ENCODE data around the gene MAML2.

Gene MAML2

GRCh38 chr11:96147186-96147585 is 195.8 kb downstream of the MAML2 start:
- no peak overlapping the region for H2BK12ac ChIP-seq (ENCODE audit: low read length in 2 of 2)
- DNase-seq, result no peak
- no peak overlapping the region for H3K14ac ChIP-seq (ENCODE audit: low read length in 2 of 2)
- H3K79me1 ChIP-seq (replicated peaks; ENCODE audit: low read length, poor library complexity, severe bottlenecking), result peaks cover 36% of the 10 kb centered on the region
- no peak overlapping the region for H2BK15ac ChIP-seq (ENCODE audit: low read depth, poor library complexity, severe bottlenecking)
- no peaks in the 10 kb centered on the region for H3K27me3 ChIP-seq (ENCODE audit: control insufficient read depth in 1 of 2, insufficient read depth in 1 of 2, low read length in 2 of 2)
- no peak overlapping the region for H3K23ac ChIP-seq (ENCODE audit: low read length in 2 of 2)
- H2AK5ac ChIP-seq (ENCODE audit: low read length, severe bottlenecking), result no peak overlapping the region
- no peaks in the 10 kb centered on the region for H3K36me3 ChIP-seq (ENCODE audit: control insufficient read depth in 1 of 2, insufficient read depth in 2 of 2, low read depth in 1 of 2, low read length in 2 of 2)
- H3K9ac ChIP-seq (ENCODE audit: low read length), result no peak overlapping the region
- H3K4me3 ChIP-seq (ENCODE audit: insufficient read depth in 1 of 2, low read depth in 1 of 2, low read length in 2 of 2), result no peak overlapping the region
- H2AFZ ChIP-seq (ENCODE audit: low read depth, low read length), result no peak overlapping the region
- WGBS, result no CpG with 5 or more reads among the region's 2 CpGs
- H4K8ac ChIP-seq (ENCODE audit: low read length), result no peak overlapping the region
- H3K27ac ChIP-seq (ENCODE audit: low read length, poor library complexity, severe bottlenecking), result no peak overlapping the region
- H3K4me2 ChIP-seq (ENCODE audit: low read length, poor library complexity, severe bottlenecking), result no peak overlapping the region
- no peak overlapping the region for H4K91ac ChIP-seq (ENCODE audit: low read length)
- no peak overlapping the region for H2BK120ac ChIP-seq (ENCODE audit: low read depth, low read length)
- H2BK5ac ChIP-seq (ENCODE audit: low read depth, low read length, poor library complexity, severe bottlenecking), result no peak overlapping the region
- no peak overlapping the region for H3K18ac ChIP-seq (ENCODE audit: low read depth in 1 of 2, low read length in 2 of 2)
- H3K4me1 ChIP-seq (ENCODE audit: control insufficient read depth, insufficient read depth, low read depth, low read length), result peaks cover 4% of the 10 kb centered on the region
- no peaks in the 10 kb centered on the region for H3K9me3 ChIP-seq (ENCODE audit: control insufficient read depth, low read length)
- H3K4ac ChIP-seq (ENCODE audit: low read depth in 1 of 2, low read length in 2 of 2), result no peak overlapping the region

GRCh38 chr11:96146765-96147164 is 196.2 kb downstream of the MAML2 start:
- no peak overlapping the region for H3K4ac ChIP-seq (ENCODE audit: low read depth in 1 of 2, low read length in 2 of 2)

GRCh38 chr11:96145163-96145585 is 197.8 kb downstream of the MAML2 start:
- H3K4ac ChIP-seq (ENCODE audit: low read depth in 1 of 2, low read length in 2 of 2), result no peak overlapping the region
- no peak overlapping the region for H4K8ac ChIP-seq (ENCODE audit: low read length)
- no peak overlapping the region for H2AK5ac ChIP-seq (ENCODE audit: low read length, severe bottlenecking)
- no peak overlapping the region for H3K9ac ChIP-seq (ENCODE audit: low read length)
- no peak overlapping the region for H2BK120ac ChIP-seq (ENCODE audit: low read depth, low read length)
- H4K91ac ChIP-seq (ENCODE audit: low read length), result no peak overlapping the region
- peaks cover 0 to 6% of the 10 kb centered on the region in 2 experiments for H3K36me3 ChIP-seq (ENCODE audit: control insufficient read depth in 1 of 2, insufficient read depth in 2 of 2, low read depth in 1 of 2, low read length in 2 of 2)
- H3K14ac ChIP-seq (ENCODE audit: low read length in 2 of 2), result no peak overlapping the region
- H3K4me1 ChIP-seq (ENCODE audit: control insufficient read depth, insufficient read depth, low read depth, low read length), result peaks cover 1% of the 10 kb centered on the region
- H3K23ac ChIP-seq (ENCODE audit: low read length in 2 of 2), result no peak overlapping the region
- H3K4me3 ChIP-seq (ENCODE audit: insufficient read depth in 1 of 2, low read depth in 1 of 2, low read length in 2 of 2), result no peak overlapping the region
- no peak overlapping the region for H2BK12ac ChIP-seq (ENCODE audit: low read length in 2 of 2)
- peaks cover 26% of the 10 kb centered on the region for H3K79me1 ChIP-seq (replicated peaks; ENCODE audit: low read length, poor library complexity, severe bottlenecking)
- no peak overlapping the region for H3K27ac ChIP-seq (ENCODE audit: low read length, poor library complexity, severe bottlenecking)
- 46% methylated on average over 3 of the region's 4 CpGs for WGBS
- H2BK5ac ChIP-seq (ENCODE audit: low read depth, low read length, poor library complexity, severe bottlenecking), result no peak overlapping the region
- H3K9me3 ChIP-seq (ENCODE audit: control insufficient read depth, low read length), result no peaks in the 10 kb centered on the region
- no peak overlapping the region for H3K4me2 ChIP-seq (ENCODE audit: low read length, poor library complexity, severe bottlenecking)
- H2AFZ ChIP-seq (ENCODE audit: low read depth, low read length), result no peak overlapping the region
- DNase-seq, result peak; percentile 68
- no peak overlapping the region for H3K18ac ChIP-seq (ENCODE audit: low read depth in 1 of 2, low read length in 2 of 2)
- H3K27me3 ChIP-seq (ENCODE audit: control insufficient read depth in 1 of 2, insufficient read depth in 1 of 2, low read length in 2 of 2), result no peaks in the 10 kb centered on the region
- H2BK15ac ChIP-seq (ENCODE audit: low read depth, poor library complexity, severe bottlenecking), result no peak overlapping the region

More at GRCh38 chr11:96146765-96147164, 196.2 kb downstream of the MAML2 start:
- Histone ChIP-seq H3K4me2 (ENCODE audit: low read length, poor library complexity, severe bottlenecking) (no peak overlapping the region), H3K4me1 (ENCODE audit: control insufficient read depth, insufficient read depth, low read depth, low read length) (peaks cover 4% of the 10 kb centered on the region), H3K14ac (ENCODE audit: low read length in 2 of 2) (no peak overlapping the region), H2BK5ac (ENCODE audit: low read depth, low read length, poor library complexity, severe bottlenecking) (no peak overlapping the region), H3K27me3 (ENCODE audit: control insufficient read depth in 1 of 2, insufficient read depth in 1 of 2, low read length in 2 of 2) (no peaks in the 10 kb centered on the region), H3K27ac (ENCODE audit: low read length, poor library complexity, severe bottlenecking) (no peak overlapping the region), H2BK120ac (ENCODE audit: low read depth, low read length) (no peak overlapping the region), H3K9ac (ENCODE audit: low read length) (no peak overlapping the region), H2BK12ac (ENCODE audit: low read length in 2 of 2) (no peak overlapping the region), H3K4me3 (ENCODE audit: insufficient read depth in 1 of 2, low read depth in 1 of 2, low read length in 2 of 2) (no peak overlapping the region), H2BK15ac (ENCODE audit: low read depth, poor library complexity, severe bottlenecking) (no peak overlapping the region), H3K18ac (ENCODE audit: low read depth in 1 of 2, low read length in 2 of 2) (no peak overlapping the region), H4K91ac (ENCODE audit: low read length) (no peak overlapping the region), H2AFZ (ENCODE audit: low read depth, low read length) (no peak overlapping the region), H4K8ac (ENCODE audit: low read length) (no peak overlapping the region), H3K23ac (ENCODE audit: low read length in 2 of 2) (no peak overlapping the region), H3K9me3 (ENCODE audit: control insufficient read depth, low read length) (no peaks in the 10 kb centered on the region), H3K36me3 (ENCODE audit: control insufficient read depth in 1 of 2, insufficient read depth in 2 of 2, low read depth in 1 of 2, low read length in 2 of 2) (peaks cover 0 to under 1% of the 10 kb centered on the region in 2 experiments), H3K79me1 (replicated peaks; ENCODE audit: low read length, poor library complexity, severe bottlenecking) (peaks cover 34% of the 10 kb centered on the region), H2AK5ac (ENCODE audit: low read length, severe bottlenecking) (no peak overlapping the region)
- no peak for DNase-seq

GRCh38 chr11:96144553-96144952 is 198.4 kb downstream of the MAML2 start:
- no peak overlapping the region for H2AFZ ChIP-seq (ENCODE audit: low read depth, low read length)
- no peak overlapping the region for H2BK5ac ChIP-seq (ENCODE audit: low read depth, low read length, poor library complexity, severe bottlenecking)
- no peak overlapping the region for H2AK5ac ChIP-seq (ENCODE audit: low read length, severe bottlenecking)
- no peaks in the 10 kb centered on the region for H3K27me3 ChIP-seq (ENCODE audit: control insufficient read depth in 1 of 2, insufficient read depth in 1 of 2, low read length in 2 of 2)
- H2BK15ac ChIP-seq (ENCODE audit: low read depth, poor library complexity, severe bottlenecking), result no peak overlapping the region
- H3K14ac ChIP-seq (ENCODE audit: low read length in 2 of 2), result no peak overlapping the region
- no peak overlapping the region for H3K23ac ChIP-seq (ENCODE audit: low read length in 2 of 2)
- H3K9ac ChIP-seq (ENCODE audit: low read length), result peak overlapping the region; percentile 24
- H3K36me3 ChIP-seq (ENCODE audit: control insufficient read depth in 1 of 2, insufficient read depth in 2 of 2, low read depth in 1 of 2, low read length in 2 of 2), result peaks cover 0 to 6% of the 10 kb centered on the region in 2 experiments
- no peak overlapping the region for H2BK120ac ChIP-seq (ENCODE audit: low read depth, low read length)
- H4K91ac ChIP-seq (ENCODE audit: low read length), result no peak overlapping the region
- H3K4me1 ChIP-seq (ENCODE audit: control insufficient read depth, insufficient read depth, low read depth, low read length), result peaks cover 1% of the 10 kb centered on the region
- H2BK12ac ChIP-seq (ENCODE audit: low read length in 2 of 2), result no peak overlapping the region
- no peak overlapping the region for H3K4me2 ChIP-seq (ENCODE audit: low read length, poor library complexity, severe bottlenecking)
- H3K27ac ChIP-seq (ENCODE audit: low read length, poor library complexity, severe bottlenecking), result no peak overlapping the region
- no peak for DNase-seq
- no peak overlapping the region for H4K8ac ChIP-seq (ENCODE audit: low read length)
- H3K4me3 ChIP-seq (ENCODE audit: insufficient read depth in 1 of 2, low read depth in 1 of 2, low read length in 2 of 2), result no peak overlapping the region
- no CpG with 5 or more reads among the region's 2 CpGs for WGBS
- H3K9me3 ChIP-seq (ENCODE audit: control insufficient read depth, low read length), result no peaks in the 10 kb centered on the region
- H3K79me1 ChIP-seq (replicated peaks; ENCODE audit: low read length, poor library complexity, severe bottlenecking), result peaks cover 28% of the 10 kb centered on the region
- H3K4ac ChIP-seq (ENCODE audit: low read depth in 1 of 2, low read length in 2 of 2), result no peak overlapping the region
- no peak overlapping the region for H3K18ac ChIP-seq (ENCODE audit: low read depth in 1 of 2, low read length in 2 of 2)

All from mesenchymal stem cell (in vitro differentiated cells and primary cell).